ENCODE measurements around the gene BDKRB2.

The BDKRB2 gene

DNA sequence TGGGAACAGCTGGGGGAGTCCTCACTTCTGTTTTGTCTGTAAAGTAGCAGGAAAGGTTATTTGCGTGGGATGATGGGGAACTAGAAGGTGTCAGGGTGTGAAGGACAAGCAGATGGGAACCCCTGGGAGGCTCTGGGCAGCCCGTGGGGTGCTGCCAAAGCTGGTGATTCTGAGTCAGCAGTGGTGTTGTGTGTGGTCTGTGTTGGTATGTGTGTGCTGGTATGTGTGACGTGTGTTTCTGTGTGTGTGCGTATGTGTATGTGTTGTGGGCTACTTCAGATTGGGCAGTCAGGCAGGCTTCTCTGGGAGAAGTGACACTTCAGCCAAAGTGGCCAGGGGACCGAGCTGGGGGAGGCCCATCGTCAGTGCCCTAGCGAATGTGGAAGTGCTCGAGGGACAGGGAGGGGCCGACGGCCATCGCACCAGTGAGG, 15.3 kb upstream of the BDKRB2 start:
- TF ChIP-seq POLR2AphosphoS5 (IDR thresholded peaks at IDR 0.05; ENCODE audit: low read depth) (no peak), SPI1 (IDR thresholded peaks at IDR 0.05; ENCODE audit: borderline replicate concordance, low read depth) (no peak), GABPA (IDR thresholded peaks at IDR 0.05; ENCODE audit: low read depth) (no peak)
- TF ChIP-seq, protein P1, sequence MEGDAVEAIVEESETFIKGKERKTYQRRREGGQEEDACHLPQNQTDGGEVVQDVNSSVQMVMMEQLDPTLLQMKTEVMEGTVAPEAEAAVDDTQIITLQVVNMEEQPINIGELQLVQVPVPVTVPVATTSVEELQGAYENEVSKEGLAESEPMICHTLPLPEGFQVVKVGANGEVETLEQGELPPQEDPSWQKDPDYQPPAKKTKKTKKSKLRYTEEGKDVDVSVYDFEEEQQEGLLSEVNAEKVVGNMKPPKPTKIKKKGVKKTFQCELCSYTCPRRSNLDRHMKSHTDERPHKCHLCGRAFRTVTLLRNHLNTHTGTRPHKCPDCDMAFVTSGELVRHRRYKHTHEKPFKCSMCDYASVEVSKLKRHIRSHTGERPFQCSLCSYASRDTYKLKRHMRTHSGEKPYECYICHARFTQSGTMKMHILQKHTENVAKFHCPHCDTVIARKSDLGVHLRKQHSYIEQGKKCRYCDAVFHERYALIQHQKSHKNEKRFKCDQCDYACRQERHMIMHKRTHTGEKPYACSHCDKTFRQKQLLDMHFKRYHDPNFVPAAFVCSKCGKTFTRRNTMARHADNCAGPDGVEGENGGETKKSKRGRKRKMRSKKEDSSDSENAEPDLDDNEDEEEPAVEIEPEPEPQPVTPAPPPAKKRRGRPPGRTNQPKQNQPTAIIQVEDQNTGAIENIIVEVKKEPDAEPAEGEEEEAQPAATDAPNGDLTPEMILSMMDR (IDR thresholded peaks at IDR 0.05; ENCODE audit: insufficient read depth, low read length): no peak
- TF ChIP-seq, protein P2, sequence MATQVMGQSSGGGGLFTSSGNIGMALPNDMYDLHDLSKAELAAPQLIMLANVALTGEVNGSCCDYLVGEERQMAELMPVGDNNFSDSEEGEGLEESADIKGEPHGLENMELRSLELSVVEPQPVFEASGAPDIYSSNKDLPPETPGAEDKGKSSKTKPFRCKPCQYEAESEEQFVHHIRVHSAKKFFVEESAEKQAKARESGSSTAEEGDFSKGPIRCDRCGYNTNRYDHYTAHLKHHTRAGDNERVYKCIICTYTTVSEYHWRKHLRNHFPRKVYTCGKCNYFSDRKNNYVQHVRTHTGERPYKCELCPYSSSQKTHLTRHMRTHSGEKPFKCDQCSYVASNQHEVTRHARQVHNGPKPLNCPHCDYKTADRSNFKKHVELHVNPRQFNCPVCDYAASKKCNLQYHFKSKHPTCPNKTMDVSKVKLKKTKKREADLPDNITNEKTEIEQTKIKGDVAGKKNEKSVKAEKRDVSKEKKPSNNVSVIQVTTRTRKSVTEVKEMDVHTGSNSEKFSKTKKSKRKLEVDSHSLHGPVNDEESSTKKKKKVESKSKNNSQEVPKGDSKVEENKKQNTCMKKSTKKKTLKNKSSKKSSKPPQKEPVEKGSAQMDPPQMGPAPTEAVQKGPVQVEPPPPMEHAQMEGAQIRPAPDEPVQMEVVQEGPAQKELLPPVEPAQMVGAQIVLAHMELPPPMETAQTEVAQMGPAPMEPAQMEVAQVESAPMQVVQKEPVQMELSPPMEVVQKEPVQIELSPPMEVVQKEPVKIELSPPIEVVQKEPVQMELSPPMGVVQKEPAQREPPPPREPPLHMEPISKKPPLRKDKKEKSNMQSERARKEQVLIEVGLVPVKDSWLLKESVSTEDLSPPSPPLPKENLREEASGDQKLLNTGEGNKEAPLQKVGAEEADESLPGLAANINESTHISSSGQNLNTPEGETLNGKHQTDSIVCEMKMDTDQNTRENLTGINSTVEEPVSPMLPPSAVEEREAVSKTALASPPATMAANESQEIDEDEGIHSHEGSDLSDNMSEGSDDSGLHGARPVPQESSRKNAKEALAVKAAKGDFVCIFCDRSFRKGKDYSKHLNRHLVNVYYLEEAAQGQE (IDR thresholded peaks at IDR 0.05; ENCODE audit: insufficient replicate concordance, low read depth): no peak
- H3K27ac ChIP-seq (replicated peaks): no peak overlapping the region
- H3K4me3 ChIP-seq (replicated peaks; ENCODE audit: insufficient read depth, low read length): no peak overlapping the region
- DNase-seq (ENCODE audit: low read depth in 1 of 2, low spot score in 1 of 2): no peak
- peaks cover 2% of the 10 kb centered on the region for H3K27me3 ChIP-seq (ENCODE audit: insufficient read depth, poor library complexity, severe bottlenecking)

DNA sequence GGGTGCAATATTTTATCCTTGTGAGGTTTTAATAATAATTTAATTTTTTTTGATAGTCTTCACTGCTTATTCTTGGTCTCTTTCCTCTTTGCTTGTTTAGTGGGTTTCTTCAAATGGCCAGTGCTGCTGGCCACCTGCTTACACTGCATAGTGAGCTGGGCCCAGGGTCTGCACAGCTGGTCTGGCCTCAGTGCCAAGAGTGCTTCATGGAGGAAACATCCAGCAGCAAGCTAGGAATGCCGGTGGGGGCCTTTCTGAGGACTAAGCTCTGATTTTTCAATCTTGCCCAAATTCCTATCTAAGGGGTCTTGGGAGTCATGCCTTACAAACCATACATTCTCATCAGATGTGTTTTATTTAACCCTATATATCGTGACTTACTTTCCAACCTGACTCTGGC, 13.3 kb upstream of the BDKRB2 start:
- no peak overlapping the region for H3K27ac ChIP-seq (replicated peaks)
- peaks cover 2% of the 10 kb centered on the region for H3K27me3 ChIP-seq (ENCODE audit: insufficient read depth, poor library complexity, severe bottlenecking)
- H3K4me3 ChIP-seq (replicated peaks; ENCODE audit: insufficient read depth, low read length): no peak overlapping the region
- DNase-seq (ENCODE audit: low read depth in 1 of 2, low spot score in 1 of 2): no peak
- TF ChIP-seq GABPA (IDR thresholded peaks at IDR 0.05; ENCODE audit: low read depth): no peak
- TF ChIP-seq, protein P2 (IDR thresholded peaks at IDR 0.05; ENCODE audit: insufficient replicate concordance, low read depth): no peak
- TF ChIP-seq, protein P1 (IDR thresholded peaks at IDR 0.05; ENCODE audit: insufficient read depth, low read length): no peak
- no peak for TF ChIP-seq POLR2AphosphoS5 (IDR thresholded peaks at IDR 0.05; ENCODE audit: low read depth)
- no peak for TF ChIP-seq SPI1 (IDR thresholded peaks at IDR 0.05; ENCODE audit: borderline replicate concordance, low read depth)

DNA sequence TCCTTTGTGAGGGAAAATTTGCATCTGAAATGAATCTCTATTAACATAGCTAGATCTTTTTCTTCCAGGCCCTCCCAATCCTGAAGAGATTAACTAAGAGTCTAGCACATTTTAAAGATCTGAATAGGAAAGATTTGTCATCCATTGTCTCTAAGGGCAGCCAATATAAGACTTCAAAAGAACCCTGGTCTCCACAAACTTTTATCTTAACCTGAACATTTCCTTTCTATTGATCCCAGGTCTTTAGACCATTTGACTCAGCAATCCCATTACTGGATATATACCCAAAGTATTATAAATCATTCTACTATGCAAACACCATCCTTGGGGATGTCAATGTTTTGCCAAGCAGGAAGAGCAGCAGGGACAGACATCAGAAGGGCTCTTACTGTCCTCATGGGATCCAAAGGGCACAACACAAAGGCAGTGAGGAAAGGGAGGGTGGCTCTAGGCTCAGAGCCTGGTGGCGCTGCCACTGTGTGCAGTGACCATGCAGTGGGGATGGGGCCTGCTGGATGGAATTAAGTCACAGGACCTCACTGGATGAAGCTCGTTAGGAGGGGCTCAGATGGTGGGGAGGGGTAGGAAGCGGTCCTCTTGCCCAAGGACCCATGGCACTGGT, 12.7 kb upstream of the BDKRB2 start:
- no peak for DNase-seq (ENCODE audit: low read depth in 1 of 2, low spot score in 1 of 2)
- Histone ChIP-seq H3K4me3 (replicated peaks; ENCODE audit: insufficient read depth, low read length) (no peak overlapping the region), H3K27ac (replicated peaks) (no peak overlapping the region), H3K27me3 (ENCODE audit: insufficient read depth, poor library complexity, severe bottlenecking) (peaks cover 2% of the 10 kb centered on the region)
- TF ChIP-seq POLR2AphosphoS5 (IDR thresholded peaks at IDR 0.05; ENCODE audit: low read depth): no peak
- TF ChIP-seq, protein P2 (IDR thresholded peaks at IDR 0.05; ENCODE audit: insufficient replicate concordance, low read depth): no peak
